Type B pancreatic cell (in vitro differentiated cells): ENCODE data around the gene LARP1B. TPM values are rescaled to one million over a fixed set of nuclear protein-coding genes. Genes with fewer than 3 reads are reported as not detected.
"Not testable (repeated sequence)": the region's sequence is repeated elsewhere in the genome, so short reads cannot be mapped to it uniquely, and the experiment has no call there.

Source experiments
- DNase-seq: peaks from one replicate; pipeline ENCODE4 v3.0.0; 2021; ENCODE audit warnings: mixed read lengths; ENCODE audit not compliant: unreplicated experiment; ENCODE audit errors: extremely low spot score
- H3K27ac Mint-ChIP-seq: 2 replicates; pipeline ENCODE4 v1.8.0; 2021; ENCODE audit warnings: mild to moderate bottlenecking, mixed read lengths
- H3K27me3 Mint-ChIP-seq: 2 replicates; pipeline ENCODE4 v1.8.0; 2021; ENCODE audit warnings: mixed read lengths
- H3K36me3 Mint-ChIP-seq: 2 replicates; pipeline ENCODE4 v1.8.0; 2021; ENCODE audit warnings: mixed read lengths
- H3K4me1 Mint-ChIP-seq: one replicate; pipeline ENCODE4 v1.8.0; 2021; ENCODE audit warnings: mixed read lengths; ENCODE audit not compliant: unreplicated experiment
- H3K4me3 Mint-ChIP-seq: 2 replicates; pipeline ENCODE4 v1.8.0; 2021; ENCODE audit warnings: mild to moderate bottlenecking, mixed read lengths
- H3K9me3 Mint-ChIP-seq: 2 replicates; pipeline ENCODE4 v1.8.0; 2021; ENCODE audit warnings: mixed read lengths
- total RNA-seq: library from RNA; stranded (reverse); gene quantifications from 2 replicates; pipeline ENCODE4 v1.2.1, GENCODE V29; 2021; ENCODE audit warnings: low replicate concordance
- TF ChIP-seq, protein P1 (sequence below): fragments of 200-600 bp; sonication (generic); conservative IDR thresholded peaks from 2 replicates; pipeline ENCODE4 v1.5.0; 2021; ENCODE audit warnings: antibody characterized with exemption, mild to moderate bottlenecking

LARP1B gene
- total RNA-seq, 1 donor from 2014 or later: 16.1 TPM

DNA sequence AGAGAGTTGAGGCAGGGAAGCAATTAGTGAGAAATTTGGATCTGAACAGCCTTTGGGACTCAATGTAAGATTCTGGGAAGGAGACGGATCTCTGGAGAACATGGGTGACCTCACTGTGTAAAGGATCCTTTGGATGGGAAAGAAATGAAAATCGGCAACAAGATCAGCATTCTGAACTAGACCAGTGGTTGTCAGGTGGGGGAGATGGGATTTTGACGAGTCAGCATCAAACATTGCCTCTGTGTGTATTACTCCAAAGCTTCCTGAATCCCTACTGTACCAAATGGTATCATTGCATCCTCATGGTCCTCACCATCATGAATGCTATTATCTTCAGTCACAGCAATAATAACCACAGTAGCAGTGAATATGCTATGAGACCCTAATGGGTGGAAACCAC, 173.7 kb downstream of the LARP1B start:
- DNase-seq: no peak
- H3K27me3 Mint-ChIP-seq: no peaks in the 10 kb centered on the region
- no peaks in the 10 kb centered on the region for H3K4me1 Mint-ChIP-seq
- H3K9me3 Mint-ChIP-seq: peaks cover 2% of the 10 kb centered on the region
- no peak overlapping the region for H3K4me3 Mint-ChIP-seq
- no peak overlapping the region for H3K27ac Mint-ChIP-seq
- TF ChIP-seq, protein P1, sequence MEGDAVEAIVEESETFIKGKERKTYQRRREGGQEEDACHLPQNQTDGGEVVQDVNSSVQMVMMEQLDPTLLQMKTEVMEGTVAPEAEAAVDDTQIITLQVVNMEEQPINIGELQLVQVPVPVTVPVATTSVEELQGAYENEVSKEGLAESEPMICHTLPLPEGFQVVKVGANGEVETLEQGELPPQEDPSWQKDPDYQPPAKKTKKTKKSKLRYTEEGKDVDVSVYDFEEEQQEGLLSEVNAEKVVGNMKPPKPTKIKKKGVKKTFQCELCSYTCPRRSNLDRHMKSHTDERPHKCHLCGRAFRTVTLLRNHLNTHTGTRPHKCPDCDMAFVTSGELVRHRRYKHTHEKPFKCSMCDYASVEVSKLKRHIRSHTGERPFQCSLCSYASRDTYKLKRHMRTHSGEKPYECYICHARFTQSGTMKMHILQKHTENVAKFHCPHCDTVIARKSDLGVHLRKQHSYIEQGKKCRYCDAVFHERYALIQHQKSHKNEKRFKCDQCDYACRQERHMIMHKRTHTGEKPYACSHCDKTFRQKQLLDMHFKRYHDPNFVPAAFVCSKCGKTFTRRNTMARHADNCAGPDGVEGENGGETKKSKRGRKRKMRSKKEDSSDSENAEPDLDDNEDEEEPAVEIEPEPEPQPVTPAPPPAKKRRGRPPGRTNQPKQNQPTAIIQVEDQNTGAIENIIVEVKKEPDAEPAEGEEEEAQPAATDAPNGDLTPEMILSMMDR: no peak
- H3K36me3 Mint-ChIP-seq: no peaks in the 10 kb centered on the region

DNA sequence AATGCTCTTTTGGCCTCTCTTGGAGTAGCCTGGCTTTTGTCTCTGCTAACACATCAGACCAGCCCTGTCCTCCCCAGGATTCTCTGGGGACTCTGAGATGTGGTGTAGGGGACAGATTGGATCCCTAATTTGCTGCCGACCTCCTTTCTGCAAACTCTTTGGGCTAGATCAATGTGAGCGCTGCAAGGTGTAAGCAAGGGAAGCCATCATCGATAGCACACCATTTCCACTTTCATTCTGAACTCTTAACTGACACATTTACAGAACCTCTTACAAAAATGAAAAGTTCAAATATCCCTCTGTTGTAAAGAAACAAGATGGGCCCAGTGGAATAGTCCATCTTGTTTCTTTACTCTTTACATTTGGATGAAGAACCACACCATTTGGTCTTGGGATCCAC, 179.9 kb downstream of the LARP1B start:
- H3K36me3 Mint-ChIP-seq: no peaks in the 10 kb centered on the region
- TF ChIP-seq, protein P1: no peak
- DNase-seq: no peak
- no peak overlapping the region for H3K27ac Mint-ChIP-seq
- H3K9me3 Mint-ChIP-seq: no peaks in the 10 kb centered on the region
- no peaks in the 10 kb centered on the region for H3K27me3 Mint-ChIP-seq
- no peak overlapping the region for H3K4me3 Mint-ChIP-seq
- no peaks in the 10 kb centered on the region for H3K4me1 Mint-ChIP-seq

DNA sequence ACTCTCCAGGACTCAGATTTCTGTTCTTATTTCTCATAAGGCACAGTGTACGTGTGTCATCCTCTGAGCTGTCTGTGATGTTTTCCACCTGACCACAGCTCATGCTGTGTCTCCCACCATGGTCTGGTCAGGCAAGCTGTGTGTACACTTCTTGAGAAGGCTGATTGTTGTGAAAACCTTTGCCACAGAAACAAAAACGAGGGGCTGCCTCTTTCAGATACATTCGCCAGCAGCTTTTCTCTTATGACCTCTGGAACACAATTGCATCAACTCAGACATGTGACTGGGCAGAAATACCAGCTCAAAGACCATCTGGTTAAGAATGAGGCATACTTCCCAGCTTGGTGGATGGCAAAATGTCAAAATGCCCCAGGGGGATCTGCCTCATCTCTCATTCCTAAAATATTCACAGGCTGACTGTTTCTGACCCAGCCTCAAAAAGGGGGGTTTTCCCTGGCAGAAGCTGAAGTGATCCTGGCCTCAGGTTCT, 180.4 kb downstream of the LARP1B start:
- peak overlapping the region; percentile 42 for H3K27ac Mint-ChIP-seq
- no peaks in the 10 kb centered on the region for H3K9me3 Mint-ChIP-seq
- no peaks in the 10 kb centered on the region for H3K27me3 Mint-ChIP-seq
- H3K36me3 Mint-ChIP-seq: no peaks in the 10 kb centered on the region
- no peak for DNase-seq
- no peak overlapping the region for H3K4me3 Mint-ChIP-seq
- no peaks in the 10 kb centered on the region for H3K4me1 Mint-ChIP-seq
- TF ChIP-seq, protein P1: no peak

DNA sequence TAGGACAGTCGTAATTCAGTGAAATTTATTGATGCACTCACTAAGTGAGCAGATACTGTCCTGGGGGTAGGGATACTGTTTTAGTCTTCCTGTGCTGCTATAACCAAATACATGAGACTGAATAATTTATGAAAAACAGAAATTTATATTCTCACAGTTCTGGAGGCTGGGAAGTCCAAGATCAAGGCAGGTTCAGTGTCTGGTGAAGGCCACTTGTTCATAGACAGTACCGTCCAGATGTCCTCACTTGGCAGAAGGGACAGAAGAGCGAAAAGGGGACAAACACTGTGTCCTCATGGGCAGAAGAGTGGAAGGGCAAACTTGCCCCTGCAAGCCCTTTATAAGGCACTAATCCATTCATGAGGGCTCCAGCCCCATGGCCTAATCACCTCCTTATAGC, 180.9 kb downstream of the LARP1B start:
- Mint-ChIP-seq H3K4me3 (no peak overlapping the region), H3K9me3 (no peaks in the 10 kb centered on the region), H3K4me1 (no peaks in the 10 kb centered on the region), H3K27me3 (no peaks in the 10 kb centered on the region), H3K36me3 (no peaks in the 10 kb centered on the region), H3K27ac (peak overlapping the region; percentile 42)
- TF ChIP-seq, protein P1: no peak
- DNase-seq: no peak

DNA sequence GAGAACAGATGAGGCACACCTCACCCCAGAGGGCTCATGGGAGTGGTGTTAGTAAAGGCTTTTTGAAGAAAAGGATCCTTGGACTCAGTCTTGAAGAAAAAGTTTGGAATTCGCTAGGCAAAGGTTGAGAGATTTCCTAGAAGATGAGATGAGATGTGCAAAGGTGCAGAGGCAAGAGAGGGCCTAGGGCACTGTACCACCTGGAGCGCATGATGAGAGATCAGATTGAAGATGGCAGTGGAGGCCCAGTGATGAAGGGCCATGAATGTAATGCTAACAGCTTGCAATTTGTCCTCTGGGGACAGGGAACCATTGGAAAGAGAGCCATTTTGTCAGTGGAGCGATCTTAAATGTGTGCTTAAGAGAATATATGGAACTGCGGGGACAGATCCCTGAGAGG, 181.5 kb downstream of the LARP1B start:
- H3K4me1 Mint-ChIP-seq: no peaks in the 10 kb centered on the region
- no peaks in the 10 kb centered on the region for H3K36me3 Mint-ChIP-seq
- H3K27ac Mint-ChIP-seq: no peak overlapping the region
- H3K27me3 Mint-ChIP-seq: no peaks in the 10 kb centered on the region
- DNase-seq: no peak
- H3K4me3 Mint-ChIP-seq: no peak overlapping the region
- TF ChIP-seq, protein P1: no peak
- no peaks in the 10 kb centered on the region for H3K9me3 Mint-ChIP-seq

DNA sequence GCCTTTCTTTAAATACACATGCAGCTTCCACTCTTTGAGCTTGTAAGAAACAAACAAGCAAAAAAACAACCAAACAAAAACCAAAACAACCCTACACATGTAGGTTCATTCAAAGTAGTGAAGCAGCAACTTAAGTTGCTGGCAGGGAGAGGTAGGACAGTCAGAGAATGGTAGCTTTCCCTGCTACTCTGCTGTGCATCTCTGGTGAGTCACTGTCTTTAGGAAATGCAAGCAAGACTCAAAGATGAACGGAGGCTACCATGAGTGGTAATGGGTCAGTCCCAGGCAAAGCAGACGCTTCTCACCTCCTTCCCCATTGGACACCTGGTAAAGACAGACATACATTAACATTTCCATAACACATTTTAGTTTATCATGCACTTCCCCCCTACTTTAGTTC, 183.3 kb downstream of the LARP1B start:
- H3K9me3 Mint-ChIP-seq: no peaks in the 10 kb centered on the region
- no peaks in the 10 kb centered on the region for H3K36me3 Mint-ChIP-seq
- H3K27ac Mint-ChIP-seq: no peak overlapping the region
- no peak for DNase-seq
- H3K27me3 Mint-ChIP-seq: no peaks in the 10 kb centered on the region
- no peaks in the 10 kb centered on the region for H3K4me1 Mint-ChIP-seq
- H3K4me3 Mint-ChIP-seq: no peak overlapping the region
- TF ChIP-seq, protein P1: no peak

DNA sequence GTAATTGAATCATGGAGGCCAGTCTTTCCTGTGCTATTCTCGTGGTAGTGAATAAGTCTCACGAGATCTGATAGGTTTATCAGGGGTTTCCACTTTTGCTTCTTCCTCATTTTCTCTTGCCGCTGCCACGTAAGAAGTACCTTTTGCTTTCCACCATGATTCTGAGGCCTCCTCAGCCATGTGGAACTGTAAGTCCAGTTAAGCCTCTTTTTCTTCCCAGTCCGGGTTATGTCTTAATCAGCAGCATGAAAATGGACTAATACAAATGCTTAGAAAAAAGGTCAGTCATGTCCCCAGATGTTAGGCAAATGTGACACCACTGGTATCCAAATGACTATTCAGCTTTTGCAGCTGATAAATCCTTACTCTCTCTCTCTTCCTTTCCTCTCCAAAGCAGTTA, 184.3 kb downstream of the LARP1B start:
- not testable (repeated sequence) for H3K36me3 Mint-ChIP-seq, H3K4me1 Mint-ChIP-seq, DNase-seq, H3K9me3 Mint-ChIP-seq, H3K27me3 Mint-ChIP-seq, H3K4me3 Mint-ChIP-seq, H3K27ac Mint-ChIP-seq
